HG02870 (cell line): ENCODE results near the gene XCR1.
"Not testable (repeated sequence)": the region's sequence is repeated elsewhere in the genome, so short reads cannot be mapped to it uniquely, and the experiment has no call there.

Source experiments
- ATAC-seq: cut with Tn5 transposase; IDR thresholded peaks from one replicate; pipeline ENCODE4 v1.9.1; 2021; ENCODE audit warnings: mild to moderate bottlenecking, moderate library complexity; ENCODE audit not compliant: unreplicated experiment

Gene XCR1

DNA sequence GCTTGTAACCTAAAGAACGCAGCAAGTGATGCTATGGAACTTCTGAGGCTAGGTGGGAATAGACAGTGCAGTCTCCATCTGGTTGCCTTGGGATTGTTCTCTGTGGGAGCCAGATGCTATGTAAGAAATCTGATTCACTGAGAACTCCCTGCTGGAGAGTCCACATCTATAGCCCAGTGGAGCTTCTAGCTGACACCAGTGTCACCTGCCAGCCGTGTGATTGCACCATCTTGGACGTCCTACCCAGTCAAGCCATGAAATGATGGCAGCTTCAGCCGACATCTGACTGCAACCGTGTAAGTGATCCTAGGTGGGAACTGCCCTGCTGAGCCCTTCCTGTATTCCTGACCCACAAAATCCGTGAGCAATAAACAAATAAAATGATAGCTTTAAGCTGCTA lies 19.2 kb downstream of the XCR1 start:
- ATAC-seq: no peak

DNA sequence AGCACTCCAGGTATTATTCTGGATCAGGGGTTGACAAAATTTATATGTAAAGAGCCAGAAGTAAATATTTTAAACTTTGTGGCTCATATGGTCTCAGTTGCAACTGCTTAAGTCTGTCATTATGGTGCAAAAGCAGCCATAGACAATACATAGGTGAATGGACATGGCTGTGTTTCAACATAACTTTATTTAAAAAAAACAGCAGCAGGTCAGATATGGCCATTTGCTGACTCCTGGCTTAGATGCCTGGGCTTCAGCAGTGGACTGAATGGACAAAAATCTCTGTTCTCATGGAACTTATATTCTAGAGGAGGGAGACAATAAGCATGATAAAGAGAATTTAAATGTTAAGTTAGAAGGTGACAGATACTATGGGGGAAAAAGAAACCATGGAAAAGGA lies 20.0 kb downstream of the XCR1 start:
- ATAC-seq: no peak

DNA sequence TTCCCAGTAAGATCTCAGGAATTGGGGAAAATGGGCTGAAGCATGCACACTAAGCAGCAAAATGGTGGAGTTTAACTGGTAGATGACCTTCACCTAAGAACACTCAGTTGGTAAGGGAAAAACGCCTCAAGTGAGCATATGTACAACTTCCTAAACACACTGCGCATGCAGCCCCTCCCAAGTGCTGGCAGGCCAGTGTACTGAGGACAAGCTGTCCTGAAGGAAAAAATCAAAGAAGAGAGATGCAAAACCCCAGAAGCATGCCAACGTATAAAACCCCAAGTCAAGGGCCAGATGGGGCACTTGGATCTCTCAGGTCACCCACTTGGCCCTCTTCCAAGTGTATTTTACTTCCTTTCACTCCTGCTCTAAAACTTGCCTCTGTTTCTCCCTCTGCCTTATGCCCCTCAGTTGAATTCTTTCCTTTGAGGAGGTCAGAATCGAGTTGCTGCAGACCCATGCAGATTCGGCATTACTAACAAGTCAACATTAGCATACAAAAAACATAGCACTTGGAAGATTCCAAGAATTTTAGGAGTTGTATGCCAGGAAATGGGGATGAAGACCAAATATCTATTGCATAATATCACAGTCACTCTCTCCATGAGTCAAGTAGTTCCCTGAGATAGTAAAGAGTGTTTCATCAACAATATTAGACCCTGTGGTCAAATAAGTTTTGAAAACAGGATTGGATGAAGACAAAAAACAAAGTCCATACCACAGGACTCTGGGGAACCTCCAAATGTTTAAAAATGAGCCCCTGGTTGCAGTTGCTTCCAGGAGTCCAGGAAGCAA lies 20.8 kb downstream of the XCR1 start:
- no peak for ATAC-seq

DNA sequence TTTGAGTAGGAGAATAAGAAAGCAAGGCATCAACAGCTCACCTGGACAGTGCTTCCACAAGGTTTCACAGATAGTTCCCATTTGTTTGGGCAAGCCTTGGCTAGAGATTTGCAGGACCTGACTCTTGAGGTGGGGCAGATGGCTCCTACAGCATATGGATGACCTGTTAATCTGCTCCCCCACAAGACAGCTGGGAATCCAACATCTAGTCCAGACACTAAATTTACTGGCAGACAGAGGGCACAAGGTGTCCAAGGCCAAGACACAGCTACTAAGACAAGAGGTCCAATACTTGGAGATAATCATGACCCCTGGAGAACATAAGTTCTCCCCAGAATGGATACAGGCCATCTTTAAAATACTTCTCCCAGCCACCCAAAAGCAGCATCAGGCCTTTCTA lies 23.6 kb downstream of the XCR1 start:
- ATAC-seq: not testable (repeated sequence)

DNA sequence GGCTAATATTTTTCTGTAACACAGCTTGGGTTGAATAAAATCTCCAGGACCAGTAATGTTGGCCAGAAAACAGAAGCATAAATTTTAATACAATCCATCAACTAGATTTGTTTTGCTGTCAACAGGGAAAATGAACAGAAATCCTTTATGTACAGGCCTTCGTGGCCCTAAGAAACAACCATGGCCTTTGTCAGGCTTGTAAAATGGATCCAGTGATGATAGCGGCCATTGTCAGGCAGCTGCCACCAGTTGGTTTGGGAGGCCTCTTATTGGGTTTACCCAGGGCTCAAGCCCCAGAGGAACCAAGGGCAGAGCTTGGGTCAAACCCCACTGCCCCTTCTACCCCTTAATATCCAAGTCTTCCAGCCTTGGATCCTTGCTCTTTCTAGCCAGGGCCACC lies 26.1 kb downstream of the XCR1 start:
- ATAC-seq: no peak

DNA sequence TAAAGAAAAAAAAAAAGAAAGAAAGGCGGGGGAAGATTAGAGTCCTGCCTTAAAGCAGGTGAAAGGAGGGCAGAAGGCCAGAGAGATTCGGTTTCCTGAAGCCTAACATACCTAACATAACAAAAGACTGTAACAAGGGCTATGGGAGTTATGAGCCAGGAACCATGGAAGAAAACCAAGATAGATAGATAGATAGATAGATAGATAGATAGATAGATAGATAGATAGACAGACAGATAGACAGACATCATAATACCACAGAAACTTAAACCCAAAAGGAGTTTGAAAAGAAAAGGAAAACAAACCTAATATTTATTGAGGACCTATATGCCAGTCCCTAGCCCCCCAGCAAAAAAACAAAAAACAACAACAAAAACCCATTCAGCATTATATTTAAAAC lies 29.3 kb downstream of the XCR1 start:
- ATAC-seq: no peak

DNA sequence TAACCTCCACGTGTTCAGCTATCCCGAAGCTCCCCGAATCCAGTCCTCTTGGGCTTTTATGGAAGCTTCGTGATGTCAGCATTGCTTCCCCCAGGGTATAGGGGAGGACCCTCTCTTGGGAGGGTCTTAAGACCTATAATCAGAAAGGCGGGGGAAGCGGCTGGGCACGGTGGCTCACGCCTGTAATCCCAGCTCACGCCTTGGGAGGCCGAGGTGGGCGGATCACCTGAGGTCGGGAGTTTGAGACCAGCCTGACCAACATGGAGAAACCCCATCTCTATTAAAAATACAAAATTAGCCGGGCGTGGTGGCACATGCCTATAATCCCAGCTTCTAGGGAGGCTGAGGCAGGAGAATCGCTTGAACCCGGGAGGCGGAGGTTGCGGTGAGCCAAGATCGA lies 29.8 kb downstream of the XCR1 start:
- ATAC-seq: not testable (repeated sequence)

DNA sequence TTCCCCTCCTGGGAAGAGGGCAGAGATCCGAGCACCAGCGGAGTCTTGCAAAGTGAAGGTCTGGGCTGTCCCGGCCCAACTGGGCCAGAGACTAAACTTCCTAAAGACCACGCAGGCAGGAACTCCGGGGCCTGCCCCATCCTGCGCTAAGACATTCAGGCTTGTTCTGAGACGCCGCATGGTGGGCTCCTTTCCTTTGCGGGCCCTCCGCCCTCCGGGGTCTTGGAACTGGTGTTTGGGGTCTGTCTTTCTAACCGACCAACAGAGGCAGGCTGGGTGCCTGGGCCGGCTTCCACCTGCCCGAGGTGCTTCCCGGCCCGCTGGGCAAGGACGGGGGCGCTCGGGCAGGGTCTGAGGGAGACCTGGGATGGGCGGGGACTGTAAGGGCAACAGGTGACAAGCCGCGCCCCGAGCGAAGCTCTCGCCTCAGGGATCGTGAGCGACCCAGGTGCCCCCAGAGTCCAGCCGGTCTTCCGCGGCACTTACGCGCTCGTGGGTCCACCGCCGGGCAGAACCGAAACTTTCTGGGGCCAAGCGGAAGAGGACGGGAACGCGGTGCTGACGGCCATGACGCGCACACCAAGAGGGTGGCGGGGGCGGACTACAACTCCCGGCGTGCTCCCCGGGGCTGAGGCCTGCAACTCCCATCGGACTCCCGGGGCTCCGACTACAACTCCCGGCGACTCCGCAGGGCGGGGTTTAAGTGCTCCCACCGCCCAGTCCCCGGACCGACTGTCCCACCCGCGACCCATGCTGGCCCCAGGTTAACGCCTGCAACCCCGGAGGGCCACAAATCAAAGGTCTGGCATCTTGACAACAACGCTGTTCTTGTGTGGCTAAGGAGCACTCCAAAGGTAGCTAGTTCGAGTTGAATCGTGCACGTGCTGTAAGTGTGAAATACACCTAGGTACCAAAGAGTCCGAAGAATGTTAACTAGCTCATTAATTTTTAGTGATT lies 31.8 kb downstream of the XCR1 start, which contains the start of gene FYCO1:
FYCO1 (minus strand) TSS at position 589 of the 957 bp plus-strand sequence. CDS start 10,914 bp downstream, outside the sequence.
- ATAC-seq: peak; percentile 83

DNA sequence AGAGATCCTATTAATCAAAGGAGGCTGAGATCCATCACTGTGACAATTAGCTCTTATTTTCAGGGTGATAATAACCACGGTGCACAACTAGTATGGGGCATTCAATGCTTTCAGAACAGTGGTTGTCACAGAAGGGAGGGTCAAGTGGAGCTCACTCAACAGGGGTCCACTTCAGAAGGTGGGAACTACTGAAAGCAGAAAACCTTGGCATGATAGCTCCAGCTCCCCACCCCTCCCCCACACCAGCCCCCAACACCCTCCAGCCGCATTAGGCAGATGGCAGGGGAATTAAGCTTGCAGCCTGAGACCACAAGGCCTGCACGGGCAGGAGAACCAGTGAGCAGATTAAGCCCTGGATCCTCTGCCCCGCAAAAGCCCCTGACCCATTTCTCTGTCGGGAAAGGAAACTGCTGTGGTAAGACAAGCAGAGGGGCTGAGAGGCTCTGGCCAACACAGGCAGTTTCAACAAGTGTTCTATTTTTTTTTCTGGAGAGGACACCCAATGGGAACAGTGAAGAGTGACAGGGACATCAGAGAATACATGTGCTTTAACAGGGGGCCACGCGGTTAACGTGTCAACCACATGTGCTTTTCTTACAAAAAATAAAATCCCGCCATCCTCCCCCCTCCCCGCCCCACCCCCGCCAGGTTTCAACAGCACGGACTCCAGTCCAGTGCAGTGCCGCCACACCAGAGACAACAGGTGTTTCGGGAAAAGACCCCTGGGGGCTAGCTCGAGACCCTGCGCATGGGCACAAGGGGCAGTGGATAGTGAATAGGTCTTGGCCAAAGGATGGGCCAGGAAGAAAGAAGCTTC lies 32.7 kb downstream of the XCR1 start:
- ATAC-seq: peak; percentile 9

DNA sequence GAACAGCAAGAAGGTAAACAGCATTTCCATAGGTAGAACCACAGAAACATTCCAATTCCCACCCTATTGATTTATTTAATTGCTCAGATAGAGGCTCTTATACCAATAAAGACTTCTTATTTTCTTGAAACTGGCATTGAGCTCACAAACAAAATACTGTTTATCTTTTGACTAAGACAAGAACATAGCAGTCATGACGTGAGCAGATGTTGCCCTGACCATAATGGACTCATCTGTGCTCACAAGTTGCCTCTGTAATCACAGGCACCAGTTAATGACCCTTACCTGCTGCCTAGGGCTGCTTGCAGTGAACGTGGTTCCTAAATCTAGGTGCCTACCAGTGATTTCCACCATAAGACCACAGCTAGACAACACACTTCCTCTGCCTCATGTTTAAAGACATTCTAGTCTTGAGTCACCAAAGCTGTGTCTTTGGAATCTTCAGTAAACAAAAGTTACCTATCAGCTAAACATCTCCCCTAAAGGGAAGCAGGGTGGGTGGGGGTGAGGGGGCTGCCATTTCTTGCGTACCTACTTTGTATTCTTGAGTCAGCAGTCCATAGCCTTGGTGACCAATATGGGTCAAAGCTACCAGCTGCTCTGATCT lies 33.8 kb downstream of the XCR1 start:
- ATAC-seq: no peak

DNA sequence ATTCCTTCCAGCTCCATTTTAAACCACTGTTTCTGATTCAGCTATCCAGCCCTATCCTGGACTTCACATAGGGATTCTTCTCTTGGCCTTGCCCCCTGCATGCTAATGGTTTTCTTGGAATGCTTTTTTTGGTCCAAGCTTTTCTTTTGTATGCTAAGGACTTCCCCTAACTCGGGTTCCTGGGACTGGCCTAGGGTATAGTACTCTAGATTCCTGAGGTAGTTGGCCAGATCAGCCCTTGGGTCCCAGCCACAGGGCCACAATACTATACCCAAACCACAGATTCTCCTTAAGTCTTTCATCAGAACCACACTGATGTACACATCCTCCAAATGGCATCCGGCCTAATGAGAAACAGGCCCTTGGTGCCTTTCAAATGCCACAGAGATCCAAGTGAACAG lies 34.5 kb downstream of the XCR1 start:
- no peak for ATAC-seq

DNA sequence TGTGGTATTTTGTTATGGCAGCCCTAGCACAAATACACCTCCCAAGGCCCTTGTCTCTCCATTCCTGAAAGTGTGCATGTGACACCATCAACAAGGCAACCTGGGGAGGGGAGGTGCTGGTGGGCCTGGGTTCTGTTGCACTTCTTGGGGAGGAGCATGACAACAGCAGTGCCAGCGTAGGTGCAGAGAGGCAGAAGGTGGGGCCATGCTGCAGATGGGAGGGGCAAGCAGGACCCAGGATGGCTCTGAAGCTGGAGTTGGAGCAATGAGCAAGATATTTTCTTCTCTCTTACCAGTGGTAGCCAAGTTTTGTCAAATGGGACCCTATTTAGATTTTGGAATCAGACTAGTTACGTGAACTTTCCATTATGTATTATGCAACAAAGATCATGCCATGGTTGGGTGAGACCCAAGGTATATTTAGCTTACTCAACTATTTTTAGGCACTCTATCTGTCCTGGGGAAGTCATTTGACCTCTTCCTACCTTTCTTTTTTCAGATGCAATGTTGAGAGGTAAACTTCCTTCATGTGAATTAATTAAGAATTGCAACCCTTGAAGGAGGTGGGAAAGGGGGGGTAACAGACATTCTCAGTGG lies 35.1 kb downstream of the XCR1 start:
- ATAC-seq: no peak

DNA sequence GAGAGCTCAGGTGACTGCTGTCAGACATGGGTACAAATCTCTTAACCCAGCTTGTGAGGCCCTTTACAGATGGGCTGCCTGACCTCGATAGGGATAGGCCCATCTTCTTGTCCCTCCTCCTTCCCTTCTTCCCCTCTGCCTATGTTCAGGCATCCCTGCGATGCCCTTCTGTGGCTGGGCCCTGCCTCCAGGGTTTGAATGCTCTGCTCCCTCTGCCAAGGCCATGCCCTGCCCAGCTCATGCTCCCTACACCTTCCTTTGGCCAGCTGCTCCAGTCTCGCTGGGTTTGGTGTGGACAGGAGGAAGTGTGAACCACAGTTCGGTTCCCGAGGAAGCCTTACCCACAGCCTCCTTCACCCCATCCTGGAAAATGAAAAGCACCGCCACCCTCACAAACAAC lies 35.9 kb downstream of the XCR1 start:
- no peak for ATAC-seq

DNA sequence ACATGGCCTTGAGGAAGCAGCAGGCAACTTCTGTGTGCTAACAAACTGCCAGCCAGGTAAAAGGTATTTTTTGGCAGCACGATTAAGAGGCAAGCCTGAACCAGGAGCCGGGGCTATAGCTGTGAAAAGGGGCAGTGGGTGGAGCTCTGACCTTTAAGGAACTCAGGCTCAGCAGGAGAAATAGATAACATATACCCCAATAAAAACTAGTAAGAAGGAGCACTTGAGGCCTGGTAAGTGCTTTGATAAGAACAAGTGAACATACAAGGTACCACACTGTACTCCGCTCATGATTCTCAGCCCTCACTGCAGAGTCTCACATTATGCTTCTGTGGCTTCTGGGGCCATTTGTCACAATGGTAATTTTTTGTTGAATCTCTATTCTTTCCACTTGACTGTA lies 37.1 kb downstream of the XCR1 start:
- ATAC-seq: no peak

DNA sequence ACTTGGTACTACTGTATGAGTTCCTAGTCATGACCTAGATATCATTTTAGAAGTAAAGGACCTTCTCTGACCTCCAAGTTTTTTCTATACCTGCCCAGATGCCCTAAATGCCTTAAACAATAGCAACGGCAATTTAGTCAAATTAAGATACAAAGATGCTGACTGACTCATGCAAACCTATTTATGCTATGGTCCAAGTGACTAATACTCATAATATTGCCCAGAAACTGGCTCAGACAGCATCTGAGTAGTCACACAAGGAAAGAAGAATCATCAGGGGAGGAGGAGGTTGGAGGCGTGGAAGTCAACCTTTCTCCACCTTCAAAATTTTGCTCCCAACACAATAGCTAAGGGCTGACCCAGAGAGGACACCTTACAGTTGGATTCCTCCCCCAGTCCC lies 38.5 kb downstream of the XCR1 start:
- ATAC-seq: no peak

DNA sequence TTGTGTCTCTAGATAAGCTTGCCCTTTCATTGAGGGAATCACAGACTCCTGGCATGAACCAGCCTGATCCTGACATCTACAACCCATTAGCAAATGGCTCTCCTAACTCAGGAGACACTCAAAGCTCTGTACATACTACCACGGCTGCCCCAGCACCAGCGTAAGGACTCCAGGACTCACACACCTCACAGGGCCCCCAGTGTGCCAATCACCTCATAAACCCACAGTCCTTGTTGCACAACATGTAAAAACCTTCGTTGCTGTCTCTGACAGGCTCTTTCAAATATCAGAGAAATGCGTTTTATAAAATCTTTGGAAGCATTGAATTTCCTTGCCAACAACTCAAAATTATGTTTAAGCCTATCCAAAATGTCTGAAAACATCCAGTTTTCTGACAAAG lies 38.9 kb downstream of the XCR1 start:
- no peak for ATAC-seq

DNA sequence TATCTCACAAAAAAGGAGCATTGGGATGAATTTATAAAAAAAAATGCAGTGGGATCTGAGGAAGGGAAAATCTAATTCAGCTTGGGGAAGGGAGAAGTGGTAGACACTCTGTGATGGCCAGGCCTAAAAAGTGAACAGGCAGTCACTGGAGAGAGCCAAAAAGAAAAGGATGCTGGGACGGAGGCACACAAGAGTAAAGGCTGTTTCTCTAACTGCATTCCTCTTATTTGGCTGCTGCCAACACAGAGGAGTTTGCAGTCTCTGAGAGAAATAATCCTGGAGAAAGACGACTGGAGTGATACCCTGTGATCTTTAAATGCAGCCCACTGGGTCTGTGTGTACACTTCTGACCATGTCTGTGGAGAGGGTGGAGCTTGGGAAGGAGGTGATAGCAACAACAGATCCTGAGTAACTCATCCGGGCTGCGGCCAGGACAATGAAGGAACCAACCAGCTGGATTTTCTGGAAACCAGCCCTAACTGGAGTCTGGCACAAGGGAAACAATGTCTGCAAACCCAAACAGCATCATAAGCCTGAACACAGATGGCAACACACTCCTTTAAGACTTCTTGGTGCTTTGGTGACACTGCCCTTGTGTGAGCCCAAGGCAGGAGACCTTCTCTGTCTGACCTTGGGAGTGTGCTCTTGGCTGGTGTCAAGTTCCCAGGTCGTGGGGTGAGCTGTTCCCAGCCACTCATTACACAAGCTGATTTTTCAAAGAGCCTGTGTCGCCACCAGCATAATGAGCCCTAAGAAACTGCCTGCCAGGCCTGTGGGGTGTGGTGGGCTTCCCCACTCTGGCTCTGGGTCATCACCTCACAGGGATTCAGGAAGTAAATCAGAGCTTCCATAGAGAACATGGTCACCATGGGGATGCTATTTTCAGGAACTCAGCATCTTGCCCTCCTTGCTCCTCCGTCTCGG lies 39.7 kb downstream of the XCR1 start:
- no peak for ATAC-seq

DNA sequence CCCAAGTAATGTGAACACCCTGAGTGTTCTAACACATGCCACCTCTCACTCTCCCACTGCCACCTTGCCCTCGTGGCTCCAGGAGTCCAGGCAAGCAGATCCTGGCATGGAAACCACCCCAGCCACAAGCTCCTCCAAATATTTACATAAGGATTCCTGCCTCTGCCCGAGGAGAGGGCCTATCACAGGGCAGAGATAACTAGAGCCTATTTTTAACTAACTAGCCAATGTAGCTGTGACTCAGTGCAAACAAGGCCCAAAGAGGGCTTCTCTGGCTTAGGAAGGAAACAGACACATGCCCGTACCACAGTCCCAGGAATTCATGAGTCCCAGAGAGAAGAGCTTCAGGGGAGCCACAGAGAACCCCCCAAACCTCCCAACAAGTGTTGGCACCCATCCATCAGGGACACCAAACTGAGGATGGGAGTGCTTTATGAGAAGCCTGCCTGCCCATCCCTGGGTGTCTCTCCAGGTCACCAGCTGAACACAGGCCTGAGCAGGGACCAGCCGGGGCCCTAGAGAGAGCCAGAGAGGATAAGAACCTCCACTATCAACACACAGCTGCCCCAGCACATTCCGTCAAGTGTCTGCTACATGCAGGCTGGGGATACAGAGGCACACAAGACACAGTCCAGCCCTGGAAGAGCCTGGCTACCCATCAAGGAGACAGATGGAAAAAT lies 40.8 kb downstream of the XCR1 start:
- ATAC-seq: no peak
